ENCODE measurements around the gene MYH8. TPM values are rescaled to one million over a fixed set of nuclear protein-coding genes. Genes with fewer than 3 reads are reported as not detected.

MYH8 gene
- total and polyA plus RNA-seq, 2 of the 4 experiments (the other 2 are of a cell fraction): not detected

GRCh38 chr17:10392880-10393279 lies 28.9 kb downstream of the MYH8 start:
- H3K27me3 ChIP-seq (ENCODE audit: control insufficient read depth, insufficient read depth, low read length): no peaks in the 10 kb centered on the region
- no peaks in the 10 kb centered on the region for H3K9me3 ChIP-seq (ENCODE audit: control insufficient read depth, insufficient read depth, low read length)
- H3K56ac ChIP-seq (ENCODE audit: extremely low read depth, insufficient read depth, low read length): no peak overlapping the region
- ATAC-seq (ENCODE audit: low read depth) (no peak), DNase-seq (no peak)
- no peak overlapping the region for H2BK5ac ChIP-seq (ENCODE audit: low read depth, low read length, poor library complexity, severe bottlenecking)
- no peak overlapping the region for H3K27ac ChIP-seq (ENCODE audit: insufficient read depth, low read length)
- in situ Hi-C loops (cut with MboI; ENCODE audit: low sequenced_read_pairs) (no loop called here), intact Hi-C loops (cut with micrococcal nuclease) (no loop called here), dilution Hi-C loops (cut with HindIII; ENCODE audit: low sequenced_read_pairs, unreplicated experiment) (no loop called here)
- H2BK120ac ChIP-seq (ENCODE audit: low read depth, low read length): no peak overlapping the region
- H3K4me2 ChIP-seq (ENCODE audit: low read depth, low read length): no peak overlapping the region
- no peak overlapping the region for H3K23ac ChIP-seq (ENCODE audit: low read depth, low read length)
- H4K91ac ChIP-seq (ENCODE audit: insufficient read depth, low read depth, low read length): no peak overlapping the region
- no peak overlapping the region for H2BK20ac ChIP-seq (ENCODE audit: low read depth, low read length)
- no peaks in the 10 kb centered on the region for H3K79me1 ChIP-seq (ENCODE audit: low read depth in 1 of 2, low read length in 2 of 2)
- no peak overlapping the region for H3K18ac ChIP-seq (ENCODE audit: low read depth, low read length)
- no peak overlapping the region for H2AK5ac ChIP-seq (ENCODE audit: low read depth, low read length)
- BruUV-seq (replicated peaks): no TSS peak
- TF ChIP-seq ELK1 (IDR thresholded peaks at IDR 0.05; ENCODE audit: borderline replicate concordance, low read depth, low read length): no peak
- TF ChIP-seq FOS (IDR thresholded peaks at IDR 0.05; ENCODE audit: low read depth, low read length): no peak
- TF ChIP-seq MXI1 (IDR thresholded peaks at IDR 0.05; ENCODE audit: borderline replicate concordance, low read depth, low read length): no peak
- no peak overlapping the region for H2AK9ac ChIP-seq (replicated peaks; ENCODE audit: low read depth, low read length, poor library complexity)
- no peak overlapping the region for H4K5ac ChIP-seq (ENCODE audit: low read depth, low read length)
- no peak overlapping the region for H2BK15ac ChIP-seq (ENCODE audit: low read depth, low read length)
- no peaks in the 10 kb centered on the region for H3K9me1 ChIP-seq (ENCODE audit: insufficient read depth, low read length)
- H3K36me3 ChIP-seq (ENCODE audit: control insufficient read depth, insufficient read depth, low read length): no peaks in the 10 kb centered on the region
- no peak overlapping the region for H3K4ac ChIP-seq (ENCODE audit: low read depth, low read length)
- H3K4me1 ChIP-seq (ENCODE audit: control insufficient read depth, insufficient read depth, low read length): no peaks in the 10 kb centered on the region
- H3K4me3 ChIP-seq (ENCODE audit: insufficient read depth, low read depth, low read length): no peak overlapping the region
- H3K9ac ChIP-seq (ENCODE audit: low read depth, low read length): no peak overlapping the region
- no peak overlapping the region for H4K8ac ChIP-seq (ENCODE audit: low read depth in 2 of 2, low read length in 2 of 2)
- no peak overlapping the region for H2AFZ ChIP-seq (replicated peaks; ENCODE audit: low read length, poor library complexity)
- no CpG with 5 or more reads among the region's 9 CpGs for WGBS, 2 experiments (ENCODE audit: extremely low coverage in 2 of 2, insufficient read length in 1 of 2)
- H4K20me1 ChIP-seq (ENCODE audit: insufficient read depth, low read length): no peaks in the 10 kb centered on the region
- POLR2A ChIA-PET (ENCODE audit: unreplicated experiment): no interaction called here
- H3K14ac ChIP-seq (replicated peaks; ENCODE audit: low read depth, low read length): no peak overlapping the region
- CTCF ChIA-PET: no interaction called here
